Fibroblast of skin of left quadriceps (primary cell): Measurements from ENCODE around the gene HNRNPC.
"Not testable (repeated sequence)": the region's sequence is repeated elsewhere in the genome, so short reads cannot be mapped to it uniquely, and the experiment has no call there.

Experiments used
- DNase-seq, 2 experiments: peaks; one replicate each; pipeline ENCODE4 v3.0.0-alpha.2; 2013; ENCODE audit warnings: low read depth in 2 of 2

HNRNPC gene

DNA sequence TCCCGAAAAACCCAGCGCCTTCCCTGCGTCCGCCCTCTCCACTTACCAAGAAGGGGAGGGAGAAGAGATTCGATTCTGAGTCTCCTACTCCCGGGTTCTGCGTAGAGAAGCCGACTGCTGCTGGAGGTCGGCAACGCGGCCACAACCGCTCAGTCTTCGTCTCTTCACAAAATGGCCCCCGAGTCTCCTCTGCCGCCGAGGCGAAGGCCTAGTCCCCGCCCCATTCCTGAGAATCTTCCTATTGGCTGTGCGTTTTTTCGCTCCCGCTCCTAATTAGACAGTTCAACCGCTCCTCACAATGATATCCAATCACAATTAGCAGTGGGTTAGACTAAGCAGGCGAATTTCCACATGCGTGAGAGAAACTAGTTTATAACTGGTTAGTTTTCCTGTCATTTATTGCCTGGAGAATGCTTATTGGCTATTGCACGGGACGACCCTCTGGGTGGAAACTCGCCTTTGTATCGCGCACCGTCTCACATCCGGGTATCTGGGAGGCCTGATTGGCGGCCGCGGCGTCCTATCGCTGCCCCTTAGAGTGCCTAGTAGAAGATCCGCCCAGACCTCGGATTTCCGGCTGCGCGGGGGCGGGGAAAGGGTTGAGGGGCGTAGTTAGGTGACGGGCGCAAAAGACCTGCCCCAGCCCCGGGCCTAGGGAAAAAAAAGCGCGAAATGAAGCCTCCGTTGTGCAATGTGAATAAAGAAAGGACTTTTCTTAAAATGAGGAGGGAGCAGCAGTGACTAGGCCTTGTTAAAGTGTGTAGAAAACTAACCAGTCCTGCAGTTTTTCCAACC is at the start of gene HNRNPC:
TSS of gene HNRNPC (minus strand) at position 191 of the 795 bp plus-strand sequence. CDS start 35,249 bp downstream, outside the sequence.
- DNase-seq = peak; percentile 100

GRCh38 chr14:21317398-21317797 is 48.2 kb upstream of the HNRNPC start:
- no peak for DNase-seq

- DNase-seq = no peak
Observed at GRCh38 chr14:21313512-21313911, 44.3 kb upstream of the HNRNPC start.

GRCh38 chr14:21311614-21312013 is 42.4 kb upstream of the HNRNPC start:
- DNase-seq = no peak

DNA sequence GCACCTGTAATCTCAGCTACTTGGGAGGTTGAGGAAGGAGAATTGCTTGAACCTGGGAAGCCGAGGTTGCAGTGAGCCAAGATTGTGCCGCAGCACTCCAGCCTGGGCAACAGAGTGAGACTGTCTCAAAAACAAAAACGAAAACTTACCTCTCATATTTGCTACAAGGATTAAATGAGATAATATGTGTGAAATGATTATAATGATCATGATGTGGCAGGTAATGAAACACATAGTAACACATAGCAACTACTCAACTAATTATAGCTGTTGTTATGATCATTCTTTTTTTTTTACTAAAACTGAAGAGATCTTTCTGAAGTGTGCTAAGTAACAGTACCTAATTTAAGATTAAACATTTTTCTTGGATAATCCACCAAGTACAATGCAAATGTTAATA is 40.7 kb upstream of the HNRNPC start:
- DNase-seq = no peak

DNA sequence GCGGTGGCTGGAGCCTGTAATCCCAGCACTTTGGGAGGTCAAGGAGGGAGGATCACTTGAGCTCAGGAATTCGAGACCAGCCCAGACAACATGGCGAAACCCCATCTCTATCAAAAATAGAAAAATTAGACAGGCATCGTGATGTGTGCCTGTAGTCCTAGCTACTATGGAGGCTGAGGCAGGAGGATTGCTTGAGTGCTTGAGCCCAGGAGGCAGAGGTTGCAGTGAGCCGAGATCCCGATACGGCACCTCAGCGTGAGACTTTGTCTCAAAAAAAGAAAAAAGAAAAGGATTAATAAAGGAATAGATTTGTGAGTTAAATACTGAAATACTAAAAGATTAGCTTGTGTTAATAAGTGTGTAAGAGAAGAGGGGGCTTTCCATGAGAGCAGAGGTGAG is 40.0 kb upstream of the HNRNPC start:
- no peak for DNase-seq

GRCh38 chr14:21308479-21309237 is 39.4 kb upstream of the HNRNPC start:
- DNase-seq = peak; percentile 3 to 4

- DNase-seq = no peak
Observed at GRCh38 chr14:21308132-21308478, 38.9 kb upstream of the HNRNPC start.

DNA sequence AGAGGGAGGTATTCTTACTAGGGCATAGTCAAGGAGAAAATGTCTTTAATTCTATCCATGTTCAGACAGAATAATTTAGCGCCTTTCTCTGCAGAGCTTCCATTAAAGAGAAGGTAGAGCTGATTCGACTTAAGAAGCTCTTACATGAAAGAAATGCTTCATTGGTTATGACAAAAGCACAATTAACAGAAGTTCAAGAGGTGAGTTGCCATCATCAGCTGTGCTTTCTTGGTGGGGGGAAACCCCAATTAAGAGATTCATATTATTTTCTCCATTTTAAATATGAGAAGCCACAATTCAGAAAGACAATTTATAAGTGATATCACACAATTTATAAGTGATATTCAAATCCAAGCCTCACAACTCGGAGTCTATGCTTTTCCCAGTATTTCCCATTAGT is 38.4 kb upstream of the HNRNPC start:
- DNase-seq = no peak

GRCh38 chr14:21302836-21303140 is 33.5 kb upstream of the HNRNPC start:
- not testable (repeated sequence) for DNase-seq

GRCh38 chr14:21302013-21302835 is 33.0 kb upstream of the HNRNPC start:
- DNase-seq = no peak

DNA sequence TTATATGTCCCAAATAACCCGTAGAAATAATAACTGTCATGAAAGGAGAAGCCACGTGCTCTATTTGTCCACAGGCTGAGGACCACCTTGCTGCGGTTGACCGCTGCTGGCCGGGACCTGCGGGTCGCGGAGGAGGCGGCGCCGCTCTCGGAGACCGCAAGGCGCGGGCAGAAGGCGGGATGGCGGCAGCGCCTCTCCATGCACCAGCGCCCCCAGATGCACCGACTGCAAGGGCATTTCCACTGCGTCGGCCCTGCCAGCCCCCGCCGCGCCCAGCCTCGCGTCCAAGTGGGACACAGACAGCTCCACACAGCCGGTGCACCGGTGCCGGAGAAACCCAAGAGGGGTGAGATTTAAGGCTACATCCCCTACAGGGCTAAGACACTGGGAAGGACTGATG is 31.6 kb upstream of the HNRNPC start:
- no peak for DNase-seq

GRCh38 chr14:21299562-21300130 is 30.4 kb upstream of the HNRNPC start:
- no peak for DNase-seq

- DNase-seq = no peak
Observed at GRCh38 chr14:21298358-21298757, 29.1 kb upstream of the HNRNPC start.

DNA sequence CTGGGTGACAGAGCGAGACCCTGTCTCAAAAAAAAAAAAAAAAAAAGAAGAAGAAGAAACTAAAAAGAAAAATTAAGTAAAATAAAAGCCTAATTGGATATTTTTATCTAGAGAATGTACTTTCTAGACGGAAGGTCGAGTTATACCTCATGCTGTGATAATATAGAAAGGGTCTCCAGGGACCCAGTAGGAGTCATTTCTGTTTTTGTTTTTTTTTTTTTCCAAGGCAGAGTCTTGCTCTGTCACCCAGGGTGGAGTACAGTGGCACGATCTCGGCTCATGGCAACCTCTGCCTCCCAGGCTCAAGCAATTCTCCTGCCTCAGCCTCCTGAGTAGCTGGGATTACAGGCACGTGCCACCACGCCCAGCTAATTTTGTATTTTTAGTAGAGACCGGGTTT is 24.8 kb upstream of the HNRNPC start:
- DNase-seq = not testable (repeated sequence)

DNA sequence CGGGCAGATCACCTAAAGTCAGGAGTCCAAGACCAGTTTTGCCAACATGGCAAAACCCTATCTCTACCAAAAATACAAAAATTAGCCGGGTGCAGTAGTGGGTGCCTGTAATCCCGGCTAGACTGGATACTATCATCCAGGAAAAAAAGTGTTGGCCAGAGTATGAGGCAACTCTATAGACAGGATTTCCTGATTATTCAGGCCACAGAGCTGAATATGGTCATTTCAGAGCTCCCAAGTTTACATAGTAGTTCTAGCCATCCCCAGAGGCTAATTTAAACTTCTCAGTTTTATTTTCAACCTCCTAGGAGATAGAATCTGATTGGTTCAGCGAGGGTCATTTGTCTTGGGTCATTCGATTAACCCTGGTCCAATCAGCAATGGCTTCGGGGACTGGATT is 17.9 kb upstream of the HNRNPC start:
- no peak for DNase-seq

- DNase-seq = not testable (repeated sequence)
Observed at GRCh38 chr14:21286516-21286915, 17.3 kb upstream of the HNRNPC start.

DNA sequence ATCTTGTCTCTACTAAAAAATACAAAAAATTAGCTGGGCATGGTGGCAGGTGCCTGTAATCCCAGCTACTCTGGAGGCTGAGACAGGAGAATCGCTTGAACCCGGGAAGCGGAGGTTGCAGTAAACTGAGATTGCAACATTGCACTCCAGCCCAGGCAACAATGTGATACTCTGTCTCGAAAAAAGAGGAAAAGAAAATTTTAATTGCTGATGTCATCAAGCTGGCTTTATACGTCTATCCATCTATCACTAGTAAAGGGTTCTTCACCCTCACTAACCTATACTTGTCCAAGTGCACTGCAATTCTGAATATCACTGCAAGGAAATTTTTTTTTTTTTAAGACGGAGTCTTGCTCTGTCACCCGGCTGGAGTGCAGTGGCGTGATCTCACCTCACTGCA is 12.7 kb upstream of the HNRNPC start:
- not testable (repeated sequence) for DNase-seq

DNA sequence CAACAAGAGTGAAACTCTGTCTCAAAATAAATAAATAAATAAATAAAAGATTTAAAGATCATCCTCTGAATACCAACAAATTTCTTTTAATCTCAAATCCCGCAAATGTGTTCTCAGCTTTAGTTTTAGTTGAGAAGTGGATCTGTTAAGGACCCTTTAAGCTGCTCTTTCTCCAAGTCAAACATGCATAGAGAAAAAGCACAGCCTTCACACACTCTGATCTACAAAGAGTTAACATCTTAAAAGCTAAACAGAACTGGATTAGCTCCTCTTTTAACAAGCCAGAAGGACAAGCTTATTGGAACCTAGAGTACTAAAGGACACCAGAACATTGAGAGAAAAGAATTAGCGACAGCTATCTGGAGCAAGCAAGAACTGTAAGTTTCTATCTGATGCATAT is 10.5 kb upstream of the HNRNPC start, which contains the start of gene RPGRIP1:
TSS of gene RPGRIP1 (plus strand) at position 301 of the 400 bp plus-strand sequence. CDS start 7,894 bp downstream, outside the sequence.
- no peak for DNase-seq

DNA sequence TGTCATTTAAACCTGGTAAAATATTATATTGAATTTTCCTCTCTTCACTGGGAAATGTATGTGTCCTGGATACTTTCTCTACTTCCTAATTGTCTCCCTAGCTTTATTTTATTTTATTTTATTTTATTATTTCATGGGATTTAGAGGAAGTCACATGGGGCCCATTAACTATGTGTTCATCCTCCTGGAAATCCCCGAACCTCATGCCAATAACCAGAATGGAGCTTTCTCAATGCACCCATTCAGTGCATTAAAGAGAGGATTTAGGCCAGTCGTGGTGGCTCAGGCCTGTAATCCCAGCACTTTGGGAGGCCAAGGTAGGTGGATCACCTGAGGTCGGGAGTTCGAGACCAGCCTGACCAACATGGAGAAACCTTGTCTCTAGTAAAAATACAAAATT is 9.4 kb upstream of the HNRNPC start:
- no peak for DNase-seq

- DNase-seq = no peak
Observed at GRCh38 chr14:21275261-21275858, 6.1 kb upstream of the HNRNPC start.

- DNase-seq = not testable (repeated sequence)
Observed at GRCh38 chr14:21272661-21273060, 3.4 kb upstream of the HNRNPC start.
